ENCODE data around the gene ERC1. TPM values are rescaled to one million over a fixed set of nuclear protein-coding genes. Genes with fewer than 3 reads are reported as not detected.
A peak's percentile ranks its signal among the peaks of the same experiment; 100 is the strongest.
"Not testable (repeated sequence)": the region's sequence is repeated elsewhere in the genome, so short reads cannot be mapped to it uniquely, and the experiment has no call there.

Gene ERC1
- total and polyA plus RNA-seq, 12 donors, result 6.5 to 67.5 (median 47.5) TPM

DNA sequence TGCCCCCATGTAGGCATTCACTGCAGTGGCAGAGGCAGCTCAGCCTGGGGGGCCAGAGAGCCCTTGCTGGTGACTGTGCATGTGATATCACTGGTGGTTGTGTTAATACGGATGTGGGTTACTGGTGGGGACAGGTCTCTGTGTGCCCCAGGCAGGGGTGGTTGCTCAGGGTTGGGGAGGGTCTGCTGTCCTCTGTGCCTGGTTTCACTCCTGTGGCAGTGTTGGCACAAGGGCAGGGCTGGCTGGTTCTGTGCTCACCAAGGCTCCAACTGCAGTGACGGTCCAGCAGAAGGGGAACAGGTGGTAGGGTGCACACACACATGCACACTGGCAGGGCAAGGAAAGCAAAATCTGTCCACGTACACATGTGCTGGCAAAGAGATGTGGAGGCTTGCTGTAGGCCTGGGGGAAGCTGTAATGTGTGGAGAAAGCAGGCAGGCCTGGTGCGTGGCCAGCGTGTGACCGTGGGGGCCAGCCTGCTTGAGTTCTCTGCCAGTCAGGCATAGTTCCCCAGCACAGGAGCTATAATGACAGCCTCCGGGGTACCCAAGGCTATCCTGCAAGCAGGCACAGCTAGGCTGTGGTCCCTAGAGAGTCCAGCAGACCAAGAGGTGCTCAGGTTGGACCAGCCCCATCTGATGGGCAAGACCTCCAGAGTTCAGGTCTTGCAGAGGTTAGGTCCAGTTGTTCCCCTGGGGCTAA, 348.7 kb downstream of the ERC1 start:
- no peak overlapping the region for H3K27ac ChIP-seq
- peak in 4 of 8 donors; percentile 35 to 74 (median 48) for ATAC-seq
- H3K36me3 ChIP-seq, result peaks cover 0 to 7% (median 0%) of the 10 kb centered on the region in 9 donors
- H3K4me3 ChIP-seq, result no peak overlapping the region
- intact Hi-C loops (cut with DNase I), result no loop called here
- peaks cover 0 to 19% (median 0%) of the 10 kb centered on the region in 9 donors for H3K4me1 ChIP-seq
- DNase-seq, result no peak
- WGBS, 2 donors, result 76 to 79% methylated on average over 7 of the region's 7 CpGs
- no peaks in the 10 kb centered on the region for H3K27me3 ChIP-seq
- TF ChIP-seq, protein P1, sequence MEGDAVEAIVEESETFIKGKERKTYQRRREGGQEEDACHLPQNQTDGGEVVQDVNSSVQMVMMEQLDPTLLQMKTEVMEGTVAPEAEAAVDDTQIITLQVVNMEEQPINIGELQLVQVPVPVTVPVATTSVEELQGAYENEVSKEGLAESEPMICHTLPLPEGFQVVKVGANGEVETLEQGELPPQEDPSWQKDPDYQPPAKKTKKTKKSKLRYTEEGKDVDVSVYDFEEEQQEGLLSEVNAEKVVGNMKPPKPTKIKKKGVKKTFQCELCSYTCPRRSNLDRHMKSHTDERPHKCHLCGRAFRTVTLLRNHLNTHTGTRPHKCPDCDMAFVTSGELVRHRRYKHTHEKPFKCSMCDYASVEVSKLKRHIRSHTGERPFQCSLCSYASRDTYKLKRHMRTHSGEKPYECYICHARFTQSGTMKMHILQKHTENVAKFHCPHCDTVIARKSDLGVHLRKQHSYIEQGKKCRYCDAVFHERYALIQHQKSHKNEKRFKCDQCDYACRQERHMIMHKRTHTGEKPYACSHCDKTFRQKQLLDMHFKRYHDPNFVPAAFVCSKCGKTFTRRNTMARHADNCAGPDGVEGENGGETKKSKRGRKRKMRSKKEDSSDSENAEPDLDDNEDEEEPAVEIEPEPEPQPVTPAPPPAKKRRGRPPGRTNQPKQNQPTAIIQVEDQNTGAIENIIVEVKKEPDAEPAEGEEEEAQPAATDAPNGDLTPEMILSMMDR (IDR thresholded peaks at IDR 0.05), result no peak
- no peaks in the 10 kb centered on the region for H3K9me3 ChIP-seq

DNA sequence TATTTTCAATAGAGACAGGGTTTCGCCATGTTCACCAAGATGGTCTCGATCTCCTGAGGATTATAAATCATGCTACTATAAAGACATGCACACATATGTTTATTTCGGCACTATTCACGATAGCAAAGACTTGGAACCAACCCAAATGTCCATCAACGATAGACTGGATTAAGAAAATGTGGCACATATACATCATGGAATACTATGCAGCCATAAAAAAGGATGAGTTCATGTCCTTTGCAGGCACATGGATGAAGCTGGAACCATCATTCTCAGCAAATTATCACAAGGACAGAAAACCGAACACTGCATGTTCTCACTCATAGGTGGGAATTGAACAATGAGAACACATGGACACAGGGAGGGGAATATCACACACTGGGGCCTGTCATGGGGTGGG, 350.2 kb downstream of the ERC1 start:
- WGBS, 2 donors, result 85 to 88% methylated on average over 6 of the region's 6 CpGs
- intact Hi-C loops (cut with DNase I); H3K36me3 ChIP-seq; H3K27me3 ChIP-seq; H3K9me3 ChIP-seq; H3K4me3 ChIP-seq; ATAC-seq; H3K27ac ChIP-seq; DNase-seq: not testable (repeated sequence)
- H3K4me1 ChIP-seq, result peaks cover 0 to 19% (median 0%) of the 10 kb centered on the region in 9 donors

GRCh38 chr12:1343422-1343821, 352.4 kb downstream of the ERC1 start:
- TF ChIP-seq, protein P1 (IDR thresholded peaks at IDR 0.05), result no peak
- peaks cover 0 to 19% (median 5%) of the 10 kb centered on the region in 9 donors for H3K4me1 ChIP-seq
- H3K27ac ChIP-seq, result no peak overlapping the region
- H3K36me3 ChIP-seq, result peaks cover 0 to 7% (median 0%) of the 10 kb centered on the region in 9 donors
- DNase-seq (no peak), ATAC-seq (no peak)
- no peak overlapping the region for H3K4me3 ChIP-seq
- 43 to 70% methylated on average over 6 of the region's 6 CpGs for WGBS, 2 donors
- no peaks in the 10 kb centered on the region for H3K27me3 ChIP-seq
- intact Hi-C loops (cut with DNase I), result no loop called here
- no peaks in the 10 kb centered on the region for H3K9me3 ChIP-seq

- H3K27ac ChIP-seq, result no peak overlapping the region
- no peak for ATAC-seq
- H3K36me3 ChIP-seq, result peaks cover 0 to 7% (median 0%) of the 10 kb centered on the region in 9 donors
- no peak for DNase-seq
- no peaks in the 10 kb centered on the region for H3K27me3 ChIP-seq
- no peak overlapping the region for H3K4me3 ChIP-seq
- intact Hi-C loops (cut with DNase I), result no loop called here
- no peaks in the 10 kb centered on the region for H3K9me3 ChIP-seq
- WGBS, 2 donors, result 94 to 96% methylated on average over 4 of the region's 4 CpGs
- TF ChIP-seq, protein P1 (IDR thresholded peaks at IDR 0.05), result no peak
- H3K4me1 ChIP-seq, result peaks cover 0 to 19% (median 5%) of the 10 kb centered on the region in 9 donors
These were observed 353.2 kb downstream of the ERC1 start for GRCh38 chr12:1344245-1344644.

DNA sequence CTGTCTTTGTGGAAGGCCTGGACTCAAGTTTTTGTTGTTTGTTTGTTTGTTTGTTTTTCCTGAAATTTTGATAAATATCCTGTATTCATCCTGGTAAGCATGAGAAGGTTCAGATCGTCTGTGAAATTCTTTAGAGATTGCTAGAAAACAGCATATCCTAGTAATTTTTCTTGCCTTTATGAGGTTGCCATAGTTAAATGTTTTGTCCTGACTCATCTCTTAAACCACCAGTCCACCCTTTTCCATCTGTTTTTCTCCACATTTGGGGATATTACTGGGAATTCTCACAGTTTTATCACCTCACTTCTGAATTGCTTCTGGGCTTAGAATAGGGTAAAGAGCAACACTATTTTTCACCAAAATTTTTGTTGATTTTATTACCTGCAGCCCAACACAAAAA, 355.1 kb downstream of the ERC1 start:
- Histone ChIP-seq H3K4me3 (no peak overlapping the region), H3K9me3 (no peaks in the 10 kb centered on the region), H3K27me3 (no peaks in the 10 kb centered on the region), H3K4me1 (peaks cover 0 to 12% (median 0%) of the 10 kb centered on the region in 9 donors), H3K27ac (no peak overlapping the region), H3K36me3 (peaks cover 0 to 3% (median 0%) of the 10 kb centered on the region in 9 donors)
- intact Hi-C loops (cut with DNase I), result no loop called here
- WGBS, 2 donors, result 82 to 94% methylated on average over 1 of the region's 1 CpG
- TF ChIP-seq, protein P1 (IDR thresholded peaks at IDR 0.05), result no peak
- no peak for ATAC-seq
- no peak for DNase-seq

All from heart right ventricle (tissue), 16 donors.